HUES48 (cell line): ENCODE results near the gene LPIN3.

ENCODE experiments used
- H3K27ac ChIP-seq: one replicate; pipeline ENCODE4 v1.7.0; 2013; ENCODE audit warnings: low read depth, low read length, inconsistent platforms
- H3K27me3 ChIP-seq: 2 replicates; pipeline ENCODE4 v1.6.1; 2013; ENCODE audit warnings: mild to moderate bottlenecking, low read length; ENCODE audit not compliant: control insufficient read depth, insufficient read depth
- H3K36me3 ChIP-seq: 2 replicates; pipeline ENCODE4 v1.6.1; 2013; ENCODE audit warnings: low read length; ENCODE audit not compliant: control insufficient read depth, insufficient read depth
- H3K4me1 ChIP-seq: 2 replicates; pipeline ENCODE4 v1.6.1; 2013; ENCODE audit warnings: mild to moderate bottlenecking, low read length; ENCODE audit not compliant: control insufficient read depth, insufficient read depth
- H3K4me3 ChIP-seq: 2 replicates; pipeline ENCODE4 v1.5.1; 2013; ENCODE audit warnings: mild to moderate bottlenecking, low read depth, low read length
- H3K9ac ChIP-seq: 2 replicates; pipeline ENCODE4 v1.6.1; 2013; ENCODE audit warnings: mild to moderate bottlenecking, low read depth, low read length, moderate library complexity
- H3K9me3 ChIP-seq: 2 replicates; pipeline ENCODE4 v1.6.1; 2013; ENCODE audit warnings: low read length; ENCODE audit not compliant: control insufficient read depth, insufficient read depth

The LPIN3 gene, protein sequence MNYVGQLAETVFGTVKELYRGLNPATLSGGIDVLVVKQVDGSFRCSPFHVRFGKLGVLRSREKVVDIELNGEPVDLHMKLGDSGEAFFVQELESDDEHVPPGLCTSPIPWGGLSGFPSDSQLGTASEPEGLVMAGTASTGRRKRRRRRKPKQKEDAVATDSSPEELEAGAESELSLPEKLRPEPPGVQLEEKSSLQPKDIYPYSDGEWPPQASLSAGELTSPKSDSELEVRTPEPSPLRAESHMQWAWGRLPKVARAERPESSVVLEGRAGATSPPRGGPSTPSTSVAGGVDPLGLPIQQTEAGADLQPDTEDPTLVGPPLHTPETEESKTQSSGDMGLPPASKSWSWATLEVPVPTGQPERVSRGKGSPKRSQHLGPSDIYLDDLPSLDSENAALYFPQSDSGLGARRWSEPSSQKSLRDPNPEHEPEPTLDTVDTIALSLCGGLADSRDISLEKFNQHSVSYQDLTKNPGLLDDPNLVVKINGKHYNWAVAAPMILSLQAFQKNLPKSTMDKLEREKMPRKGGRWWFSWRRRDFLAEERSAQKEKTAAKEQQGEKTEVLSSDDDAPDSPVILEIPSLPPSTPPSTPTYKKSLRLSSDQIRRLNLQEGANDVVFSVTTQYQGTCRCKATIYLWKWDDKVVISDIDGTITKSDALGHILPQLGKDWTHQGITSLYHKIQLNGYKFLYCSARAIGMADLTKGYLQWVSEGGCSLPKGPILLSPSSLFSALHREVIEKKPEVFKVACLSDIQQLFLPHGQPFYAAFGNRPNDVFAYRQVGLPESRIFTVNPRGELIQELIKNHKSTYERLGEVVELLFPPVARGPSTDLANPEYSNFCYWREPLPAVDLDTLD

DNA sequence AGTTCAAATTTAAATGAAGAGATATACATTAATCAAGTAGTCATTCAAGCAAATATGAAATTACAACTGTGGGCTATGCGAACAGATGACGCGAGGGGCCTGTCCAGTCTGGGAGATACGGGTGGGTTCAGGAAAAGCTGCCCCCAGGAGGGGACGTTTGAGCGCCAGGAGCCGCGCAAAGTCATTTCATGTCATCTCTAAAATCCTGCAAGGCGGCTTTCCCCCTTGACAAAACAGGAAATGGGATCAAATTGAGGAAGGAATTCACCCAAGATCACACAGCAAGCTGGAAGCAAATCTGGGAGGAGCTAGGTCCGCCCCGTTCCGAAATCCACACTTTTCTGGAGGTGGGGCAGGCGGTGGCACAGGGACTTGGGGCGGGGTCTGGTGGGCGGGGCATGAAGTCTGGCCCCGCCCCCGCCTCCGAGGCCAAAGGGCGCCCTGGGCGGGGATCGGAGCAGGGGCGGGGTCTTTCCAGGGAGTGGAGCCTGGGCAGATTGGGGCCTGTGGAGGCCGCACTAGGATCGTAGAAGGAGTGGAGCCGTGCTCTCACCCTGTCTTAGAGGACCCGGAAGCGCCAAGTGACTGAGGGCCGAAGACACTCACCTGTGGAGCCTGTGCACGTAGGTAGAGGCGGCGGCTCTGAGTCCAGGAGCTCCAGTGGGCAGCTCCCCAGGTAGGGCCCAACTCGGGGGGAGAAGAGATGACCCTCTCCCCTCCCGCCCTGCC, at the start of gene LPIN3:
Gene LPIN3, plus strand, starts transcription at position 495 of the 729 bp plus-strand sequence. CDS start 4,983 bp downstream, outside the sequence.
- Histone ChIP-seq H3K27ac (peak within 1 kb of the TSS; percentile 67), H3K4me3 (peak within 1 kb of the TSS; percentile 67), H3K36me3 (no peaks in the 10 kb centered on the region), H3K4me1 (peaks cover 10% of the 10 kb centered on the region; the same call in 1 of the 2 replicates), H3K27me3 (peaks cover 8% of the 10 kb centered on the region), H3K9me3 (no peaks in the 10 kb centered on the region), H3K9ac (no peak within 1 kb of the TSS)

DNA sequence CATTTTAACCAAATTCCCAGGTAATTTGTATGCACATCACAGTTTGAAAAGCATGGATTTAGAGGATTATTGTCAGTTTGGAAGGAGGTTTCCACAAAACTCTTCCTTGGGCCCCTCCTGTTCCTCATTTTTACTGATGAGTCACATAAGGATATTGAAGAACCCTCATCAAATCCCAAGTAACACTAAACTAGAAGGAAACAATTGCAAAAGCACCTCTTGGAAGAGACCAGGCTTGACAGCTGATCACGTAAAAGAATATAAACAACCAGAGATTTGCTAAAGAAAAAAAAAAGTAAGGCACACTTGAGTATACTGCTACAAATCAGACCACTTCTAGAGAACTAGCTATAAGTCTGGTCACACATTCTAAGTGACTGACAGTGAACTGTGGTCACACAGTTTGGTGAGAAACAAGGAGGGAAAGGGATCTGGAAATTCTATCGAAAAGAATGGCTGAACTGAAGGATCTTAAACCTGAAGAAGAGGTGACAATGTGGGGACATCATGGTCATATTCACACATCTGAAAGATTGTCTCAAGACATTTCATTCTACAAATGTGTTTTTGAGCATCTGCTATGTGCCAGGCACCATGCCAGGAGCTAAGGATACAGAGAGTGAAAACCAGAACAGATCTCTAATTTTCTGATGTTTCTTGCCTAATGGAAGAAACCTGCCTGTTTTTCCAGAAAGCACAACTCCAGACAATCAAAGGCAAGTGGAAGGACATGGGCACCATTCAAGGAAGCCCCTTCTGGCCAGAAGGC, 47.2 kb upstream of the LPIN3 start:
- H3K9me3 ChIP-seq: no peaks in the 10 kb centered on the region
- peaks cover 15% of the 10 kb centered on the region for H3K4me1 ChIP-seq
- H3K9ac ChIP-seq: no peak overlapping the region
- H3K36me3 ChIP-seq: no peaks in the 10 kb centered on the region
- no peak overlapping the region for H3K27ac ChIP-seq
- H3K4me3 ChIP-seq: no peak overlapping the region
- no peaks in the 10 kb centered on the region for H3K27me3 ChIP-seq

DNA sequence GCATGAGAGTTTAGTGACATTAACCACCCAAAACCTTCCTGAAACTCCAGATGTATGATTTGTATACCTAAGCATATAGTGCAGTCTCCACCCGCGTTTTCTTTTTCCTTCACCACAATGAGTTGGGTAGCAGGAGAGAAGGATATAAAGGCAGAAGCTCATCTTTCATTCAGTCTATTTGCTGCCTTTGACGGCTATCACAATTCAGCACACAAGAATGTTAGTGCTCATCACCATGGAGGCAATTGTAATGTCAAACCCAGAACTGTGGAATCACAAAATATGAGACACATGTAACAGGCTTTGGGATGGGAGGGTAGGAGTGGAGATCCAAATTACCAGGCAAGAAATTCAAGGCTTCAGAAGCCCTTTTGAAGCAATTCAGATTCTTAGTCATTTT, 40.7 kb upstream of the LPIN3 start:
- no peaks in the 10 kb centered on the region for H3K9me3 ChIP-seq
- H3K9ac ChIP-seq: no peak overlapping the region
- H3K4me1 ChIP-seq: peaks cover 12% of the 10 kb centered on the region
- no peak overlapping the region for H3K27ac ChIP-seq
- no peaks in the 10 kb centered on the region for H3K36me3 ChIP-seq
- no peaks in the 10 kb centered on the region for H3K27me3 ChIP-seq
- H3K4me3 ChIP-seq: no peak overlapping the region

DNA sequence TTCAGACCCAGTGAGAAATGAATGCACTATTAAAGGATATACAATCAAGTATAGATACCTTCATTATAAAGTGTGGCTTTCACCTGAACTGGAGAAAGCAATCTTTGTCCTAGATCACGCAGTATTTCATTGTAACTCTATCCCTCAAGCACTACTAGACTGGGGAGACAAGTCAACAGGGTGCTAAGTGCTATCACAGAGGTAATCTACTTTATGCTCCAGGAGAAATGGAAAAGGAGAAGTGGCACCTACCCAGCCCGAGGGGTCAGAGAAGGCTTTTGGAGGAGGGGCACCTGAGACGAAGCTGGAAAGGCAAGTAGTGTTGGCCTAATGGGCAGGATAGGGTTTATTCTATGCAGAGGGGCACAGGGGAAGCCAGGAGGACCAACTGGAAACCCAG, 40.2 kb upstream of the LPIN3 start:
- no peaks in the 10 kb centered on the region for H3K9me3 ChIP-seq
- no peaks in the 10 kb centered on the region for H3K36me3 ChIP-seq
- no peak overlapping the region for H3K4me3 ChIP-seq
- H3K27ac ChIP-seq: no peak overlapping the region
- no peak overlapping the region for H3K9ac ChIP-seq
- H3K27me3 ChIP-seq: no peaks in the 10 kb centered on the region
- peaks cover 12% of the 10 kb centered on the region for H3K4me1 ChIP-seq

DNA sequence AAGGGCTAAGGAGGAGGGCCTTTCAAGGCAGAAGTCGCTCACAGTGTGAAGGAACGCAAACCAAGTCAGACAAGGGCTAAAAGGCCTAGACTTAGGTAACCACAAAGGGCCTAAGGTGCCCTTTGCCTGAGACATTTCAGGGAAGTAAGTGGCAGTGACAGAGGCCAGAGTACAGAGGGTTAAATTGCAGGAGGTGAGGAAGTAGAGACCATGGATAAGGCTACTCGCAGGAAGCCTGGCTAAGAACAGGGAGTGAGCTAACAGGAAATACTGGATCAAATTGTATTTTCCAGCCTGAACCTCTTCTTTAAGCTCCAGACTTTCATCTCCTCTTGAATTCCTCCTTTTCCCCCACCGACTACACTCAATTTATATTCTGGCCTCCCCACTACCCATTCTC, 39.7 kb upstream of the LPIN3 start:
- no peak overlapping the region for H3K9ac ChIP-seq
- no peak overlapping the region for H3K27ac ChIP-seq
- H3K36me3 ChIP-seq: no peaks in the 10 kb centered on the region
- H3K27me3 ChIP-seq: no peaks in the 10 kb centered on the region
- no peaks in the 10 kb centered on the region for H3K9me3 ChIP-seq
- H3K4me1 ChIP-seq: peaks cover 12% of the 10 kb centered on the region
- no peak overlapping the region for H3K4me3 ChIP-seq

DNA sequence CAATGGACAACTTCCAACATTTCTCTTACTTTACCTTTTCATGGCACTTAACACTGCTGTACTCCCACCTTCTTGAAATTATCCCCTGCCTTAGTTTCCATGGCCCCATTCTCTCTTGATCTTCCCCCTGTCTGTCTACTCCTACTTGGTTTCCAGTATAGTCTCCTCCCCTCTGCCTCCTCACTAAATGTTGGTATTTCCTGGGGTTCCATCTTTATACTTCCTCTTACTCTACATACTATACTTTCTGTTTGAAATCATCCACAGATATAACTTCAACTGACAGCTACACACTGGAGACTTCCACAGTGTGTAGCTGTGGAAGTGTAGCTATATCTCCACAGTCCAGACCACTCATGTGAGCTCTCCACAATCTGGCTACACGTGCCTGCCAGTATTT, 36.6 kb upstream of the LPIN3 start:
- Histone ChIP-seq H3K9me3 (no peaks in the 10 kb centered on the region), H3K36me3 (no peaks in the 10 kb centered on the region), H3K27me3 (no peaks in the 10 kb centered on the region), H3K4me1 (peaks cover 14% of the 10 kb centered on the region), H3K27ac (no peak overlapping the region), H3K9ac (no peak overlapping the region), H3K4me3 (no peak overlapping the region)

DNA sequence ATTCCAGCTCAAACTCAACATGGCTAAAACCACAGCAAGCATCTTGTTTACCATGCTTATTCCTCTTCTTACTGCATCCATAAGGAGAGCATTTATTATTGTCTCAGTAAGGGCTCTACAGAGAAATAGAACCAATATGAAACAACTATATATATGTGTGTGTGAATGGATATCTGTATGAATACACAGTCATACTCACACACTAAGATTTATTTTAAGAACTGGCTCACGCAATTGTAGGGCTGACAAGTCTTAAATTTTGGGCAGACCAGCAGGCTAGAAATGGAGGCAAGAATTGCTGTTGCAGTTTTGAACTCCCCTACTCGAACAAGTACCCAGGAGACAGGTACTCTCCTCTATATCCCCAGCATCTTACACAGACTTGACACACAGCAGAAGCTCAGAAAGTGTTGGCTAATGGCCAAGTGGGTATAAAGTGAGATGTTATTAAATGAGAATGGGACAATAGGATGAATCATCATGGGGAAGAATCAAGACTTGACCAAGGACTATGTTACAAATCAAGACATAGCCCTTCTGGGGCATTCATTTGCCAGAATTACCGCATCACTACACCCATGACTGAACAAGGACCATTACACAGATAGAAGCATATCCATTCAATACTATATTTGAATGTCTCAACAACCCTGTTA, 36.1 kb upstream of the LPIN3 start:
- no peak overlapping the region for H3K4me3 ChIP-seq
- peaks cover 13% of the 10 kb centered on the region for H3K4me1 ChIP-seq

DNA sequence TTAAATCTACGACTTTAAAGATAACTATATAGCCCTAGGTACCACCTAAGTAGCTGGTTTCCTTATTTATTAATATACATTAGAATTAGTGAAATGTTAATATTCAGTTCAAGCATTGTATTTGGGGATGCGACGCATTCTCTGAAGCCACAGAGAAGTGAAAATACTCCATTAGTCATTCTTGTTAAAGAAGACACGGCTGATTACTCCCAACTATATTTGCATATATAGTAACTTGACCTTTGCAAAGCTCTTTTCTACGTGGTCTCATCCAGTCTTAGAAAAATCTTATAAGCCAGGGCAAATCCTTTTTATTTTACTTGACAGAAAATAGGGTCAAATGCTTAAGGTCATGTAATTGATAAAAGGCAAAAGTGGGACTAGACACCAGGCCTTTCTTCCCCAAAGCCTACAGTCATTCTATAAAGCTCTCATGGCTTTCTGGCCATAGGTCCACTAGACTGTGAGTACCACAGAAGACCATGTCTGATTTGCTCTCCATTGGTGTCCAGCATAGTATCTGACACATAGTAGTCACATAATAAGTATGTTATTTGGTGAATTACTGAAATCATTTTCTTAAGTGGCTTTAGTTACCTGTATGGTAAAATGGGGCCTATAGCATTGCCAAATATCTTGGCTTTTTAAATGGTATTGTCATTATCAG, 34.4 kb upstream of the LPIN3 start:
- Histone ChIP-seq H3K27ac (no peak overlapping the region), H3K9me3 (no peaks in the 10 kb centered on the region), H3K4me3 (no peak overlapping the region), H3K9ac (no peak overlapping the region), H3K27me3 (no peaks in the 10 kb centered on the region), H3K4me1 (peaks cover 13% of the 10 kb centered on the region), H3K36me3 (no peaks in the 10 kb centered on the region)

More for the DNA sequence above, 36.1 kb upstream of the LPIN3 start:
- Histone ChIP-seq H3K36me3 (no peaks in the 10 kb centered on the region), H3K27me3 (no peaks in the 10 kb centered on the region), H3K9me3 (no peaks in the 10 kb centered on the region), H3K27ac (no peak overlapping the region), H3K9ac (no peak overlapping the region)

DNA sequence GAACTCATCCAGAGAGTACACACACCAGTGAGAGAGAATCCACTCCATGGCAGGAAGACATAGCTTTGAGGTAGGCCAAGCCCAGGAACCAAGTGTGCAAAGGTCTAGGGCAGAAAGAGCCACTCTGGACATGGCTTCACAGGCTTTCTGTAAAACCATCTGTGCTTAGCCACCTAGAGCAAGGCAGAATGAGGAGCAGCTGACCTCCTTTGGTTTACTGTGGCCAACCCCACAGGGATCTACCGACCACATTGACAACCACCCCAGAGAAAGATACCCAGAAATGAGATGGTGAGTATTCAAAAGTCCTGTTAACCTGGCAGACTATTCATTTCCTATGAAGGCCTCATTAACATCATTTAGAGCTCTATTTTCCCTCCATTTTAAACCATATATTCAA, 33.6 kb upstream of the LPIN3 start:
- Histone ChIP-seq H3K9ac (no peak overlapping the region), H3K36me3 (no peaks in the 10 kb centered on the region), H3K27ac (no peak overlapping the region), H3K4me1 (peaks cover 13% of the 10 kb centered on the region), H3K9me3 (no peaks in the 10 kb centered on the region), H3K4me3 (no peak overlapping the region), H3K27me3 (no peaks in the 10 kb centered on the region)
